HL-60 (cell line): ENCODE results near the gene SNX9.

ENCODE experiments used
- DNase-seq, 2 experiments: peaks; one replicate each; pipeline ENCODE4 v3.0.0-alpha.2; 2010 to 2020; ENCODE audit warnings: low read depth in 1 of 2, low spot score in 1 of 2
- H3K27ac ChIP-seq: fragments of 250-450 bp; sonication (Bioruptor Pico); replicated peaks from 2 replicates; pipeline ENCODE4 v1.5.1; 2020; ENCODE audit warnings: mild to moderate bottlenecking, moderate library complexity
- H3K27me3 ChIP-seq: fragments of 250-450 bp; sonication (Bioruptor Pico); 2 replicates; pipeline ENCODE4 v1.5.1; 2021; ENCODE audit warnings: mild to moderate bottlenecking, moderate library complexity; ENCODE audit not compliant: insufficient read depth, poor library complexity, severe bottlenecking
- H3K4me3 ChIP-seq: replicated peaks from 2 replicates; pipeline ENCODE4 v1.5.1; 2011; ENCODE audit warnings: mild to moderate bottlenecking, control low read depth, low read length; ENCODE audit not compliant: insufficient read depth
- CTCF ChIP-seq: IDR thresholded peaks from one replicate; pipeline ENCODE4 v1.5.1; 2011; ENCODE audit warnings: low read length, control low read depth, inconsistent platforms; ENCODE audit not compliant: insufficient read depth
- GABPA ChIP-seq: IDR thresholded peaks from 2 replicates; pipeline ENCODE4 v1.6.1; 2012; ENCODE audit warnings: low read depth
- POLR2AphosphoS5 ChIP-seq: IDR thresholded peaks from 2 replicates; pipeline ENCODE4 v1.6.1; 2012; ENCODE audit warnings: low read depth
- REST ChIP-seq: IDR thresholded peaks from 2 replicates; pipeline ENCODE4 v1.6.1; 2012; ENCODE audit warnings: low read depth; ENCODE audit not compliant: insufficient replicate concordance
- SPI1 ChIP-seq: IDR thresholded peaks from 2 replicates; pipeline ENCODE4 v1.6.1; 2012; ENCODE audit warnings: low read depth, mild to moderate bottlenecking, borderline replicate concordance

The SNX9 gene

GRCh38 chr6:157952861-157953351 lies 129.9 kb downstream of the SNX9 start:
- Histone ChIP-seq H3K27ac (no peak overlapping the region), H3K27me3 (no peaks in the 10 kb centered on the region), H3K4me3 (no peak overlapping the region)
- no peak for DNase-seq
- TF ChIP-seq POLR2AphosphoS5 = no peak
- TF ChIP-seq REST = no peak
- TF ChIP-seq SPI1 = no peak
- TF ChIP-seq CTCF = no peak
- no peak for TF ChIP-seq GABPA

DNA sequence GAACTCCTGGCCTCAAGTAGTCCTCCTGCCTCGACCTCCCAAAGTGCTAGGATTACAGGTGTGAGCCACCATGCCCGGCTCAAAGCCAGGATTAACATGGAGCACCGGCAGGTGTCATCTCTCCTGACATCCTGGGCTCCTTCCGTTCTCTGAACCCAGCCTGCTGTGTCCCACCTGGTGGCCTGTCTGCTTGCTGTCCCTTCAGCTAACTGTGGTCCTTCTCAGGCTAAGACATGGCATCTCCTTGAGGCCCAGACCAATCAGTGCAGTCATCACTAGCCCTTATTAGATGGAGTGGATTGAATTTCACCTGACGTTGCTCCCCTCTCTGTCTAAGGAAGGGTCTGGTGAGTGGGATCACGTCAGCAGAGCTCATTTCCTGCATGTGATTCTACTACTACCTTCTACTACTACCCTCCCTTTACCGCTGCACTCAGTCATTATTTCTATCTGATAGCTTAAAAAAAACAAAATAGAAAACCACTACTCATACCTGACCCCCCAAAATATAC lies 130.6 kb downstream of the SNX9 start:
- TF ChIP-seq REST = no peak
- TF ChIP-seq SPI1 = no peak
- no peak for TF ChIP-seq GABPA
- TF ChIP-seq POLR2AphosphoS5 = no peak
- TF ChIP-seq CTCF = no peak
- Histone ChIP-seq H3K4me3 (no peak overlapping the region), H3K27ac (no peak overlapping the region), H3K27me3 (no peaks in the 10 kb centered on the region)
- no peak for DNase-seq

- DNase-seq = peak; percentile 17 to 64
- H3K27ac ChIP-seq = no peak overlapping the region
- H3K4me3 ChIP-seq = no peak overlapping the region
- TF ChIP-seq REST (no peak), SPI1 (peak; percentile 89)
- H3K27me3 ChIP-seq = no peaks in the 10 kb centered on the region
Measured at GRCh38 chr6:157954150-157955117, 131.4 kb downstream of the SNX9 start.
